ENCODE results near the gene SAMD9. TPM values are rescaled to one million over a fixed set of nuclear protein-coding genes. Genes with fewer than 3 reads are reported as not detected.
"Not testable (repeated sequence)": the region's sequence is repeated elsewhere in the genome, so short reads cannot be mapped to it uniquely, and the experiment has no call there.

The SAMD9 gene
- total RNA-seq, 4 donors from 2014 or later: 2.6 to 25.6 (median 14.3) TPM

- in situ Hi-C loops (cut with MboI; ENCODE audit: low pct_ligation_motif_present in 1 of 4, low pct_unique_long_range_greater_than_20kb in 1 of 4, low sequenced_read_pairs in 3 of 4): no loop called here
- peaks cover 0 to 52% (median 19%) of the 10 kb centered on the region in 4 donors for H3K36me3 ChIP-seq
Observed at GRCh38 chr7:93108003-93108402, 9.8 kb downstream of the SAMD9 start.

GRCh38 chr7:93097388-93097787 is 20.4 kb downstream of the SAMD9 start:
- Histone ChIP-seq H3K36me3 (peaks cover 0 to 3% (median 0%) of the 10 kb centered on the region in 4 donors), H3K27ac (no peak overlapping the region), H3K4me1 (no peaks in the 10 kb centered on the region), H3K27me3 (no peaks in the 10 kb centered on the region), H3K4me3 (no peak overlapping the region), H3K9me3 (peaks cover 21 to 28% of the 10 kb centered on the region in 2 donors)
- intact Hi-C loops (cut with DNase I; ENCODE audit: low total_unique reads) (no loop called here), in situ Hi-C loops (cut with MboI; ENCODE audit: low pct_ligation_motif_present in 1 of 4, low pct_unique_long_range_greater_than_20kb in 1 of 4, low sequenced_read_pairs in 3 of 4) (no loop called here)
- 56% methylated on average over 2 of the region's 2 CpGs; no CpG with 5 or more reads in 1 of the 2 donors for WGBS, 2 donors (ENCODE audit: low coverage in 1 of 2)
- TF ChIP-seq POLR2AphosphoS5 (IDR thresholded peaks at IDR 0.05) (no peak), EP300 (IDR thresholded peaks at IDR 0.05; ENCODE audit: low read depth) (no peak), POLR2A (IDR thresholded peaks at IDR 0.05) (no peak)
- TF ChIP-seq, protein P1, sequence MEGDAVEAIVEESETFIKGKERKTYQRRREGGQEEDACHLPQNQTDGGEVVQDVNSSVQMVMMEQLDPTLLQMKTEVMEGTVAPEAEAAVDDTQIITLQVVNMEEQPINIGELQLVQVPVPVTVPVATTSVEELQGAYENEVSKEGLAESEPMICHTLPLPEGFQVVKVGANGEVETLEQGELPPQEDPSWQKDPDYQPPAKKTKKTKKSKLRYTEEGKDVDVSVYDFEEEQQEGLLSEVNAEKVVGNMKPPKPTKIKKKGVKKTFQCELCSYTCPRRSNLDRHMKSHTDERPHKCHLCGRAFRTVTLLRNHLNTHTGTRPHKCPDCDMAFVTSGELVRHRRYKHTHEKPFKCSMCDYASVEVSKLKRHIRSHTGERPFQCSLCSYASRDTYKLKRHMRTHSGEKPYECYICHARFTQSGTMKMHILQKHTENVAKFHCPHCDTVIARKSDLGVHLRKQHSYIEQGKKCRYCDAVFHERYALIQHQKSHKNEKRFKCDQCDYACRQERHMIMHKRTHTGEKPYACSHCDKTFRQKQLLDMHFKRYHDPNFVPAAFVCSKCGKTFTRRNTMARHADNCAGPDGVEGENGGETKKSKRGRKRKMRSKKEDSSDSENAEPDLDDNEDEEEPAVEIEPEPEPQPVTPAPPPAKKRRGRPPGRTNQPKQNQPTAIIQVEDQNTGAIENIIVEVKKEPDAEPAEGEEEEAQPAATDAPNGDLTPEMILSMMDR (IDR thresholded peaks at IDR 0.05): no peak
- DNase-seq: no peak

More at GRCh38 chr7:93108003-93108402, 9.8 kb downstream of the SAMD9 start:
- TF ChIP-seq POLR2A (IDR thresholded peaks at IDR 0.05): no peak
- TF ChIP-seq, protein P1 (IDR thresholded peaks at IDR 0.05): no peak
- no peak for TF ChIP-seq POLR2AphosphoS5 (IDR thresholded peaks at IDR 0.05)
- no peak for TF ChIP-seq EP300 (IDR thresholded peaks at IDR 0.05; ENCODE audit: low read depth)
- intact Hi-C loops (cut with DNase I; ENCODE audit: low total_unique reads): no loop called here
- 86 to 98% methylated on average over 6 to 13 of the region's 13 CpGs for WGBS, 2 donors (ENCODE audit: low coverage in 1 of 2)
- no peaks in the 10 kb centered on the region for H3K27me3 ChIP-seq
- H3K27ac ChIP-seq: no peak overlapping the region
- no peak overlapping the region for H3K4me3 ChIP-seq
- DNase-seq: no peak
- H3K4me1 ChIP-seq: no peaks in the 10 kb centered on the region
- H3K9me3 ChIP-seq: peaks cover 57 to 61% of the 10 kb centered on the region in 2 donors

DNA sequence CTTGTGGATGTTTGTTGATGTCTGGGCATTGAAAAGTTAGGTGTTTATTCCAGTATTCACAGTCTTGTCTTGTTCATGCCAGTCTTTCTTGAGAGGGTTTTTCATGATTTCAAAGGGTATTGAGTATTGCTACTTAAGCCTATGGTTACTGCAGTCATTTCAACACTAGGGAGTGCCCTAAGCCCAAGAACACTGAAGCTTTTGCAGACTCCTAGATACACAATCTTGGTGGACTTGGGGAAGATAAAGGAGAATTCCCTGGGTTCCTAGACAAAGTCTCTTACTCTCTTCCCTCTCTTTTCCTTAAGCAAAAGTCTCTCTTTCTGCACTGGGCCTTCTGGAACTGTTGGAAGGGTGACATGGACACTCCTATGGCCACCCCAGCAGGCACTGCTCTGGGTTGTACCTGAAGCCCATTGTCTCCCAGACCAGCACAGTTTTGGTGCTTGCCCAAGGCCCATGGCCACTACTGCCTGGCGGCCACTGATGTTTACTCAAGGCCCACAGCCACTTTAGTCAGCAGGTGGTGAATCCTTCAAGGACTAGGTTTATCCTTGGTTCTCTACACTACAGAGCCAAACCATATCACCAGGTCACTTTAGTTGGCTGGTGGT is 24.9 kb downstream of the SAMD9 start:
- H3K27ac ChIP-seq: no peak overlapping the region
- no peak for DNase-seq
- no peaks in the 10 kb centered on the region for H3K4me1 ChIP-seq
- no peaks in the 10 kb centered on the region for H3K27me3 ChIP-seq
- H3K9me3 ChIP-seq: no peaks in the 10 kb centered on the region
- no peak overlapping the region for H3K4me3 ChIP-seq
- in situ Hi-C loops (cut with MboI; ENCODE audit: low pct_ligation_motif_present in 1 of 4, low pct_unique_long_range_greater_than_20kb in 1 of 4, low sequenced_read_pairs in 3 of 4) (no loop called here), intact Hi-C loops (cut with DNase I; ENCODE audit: low total_unique reads) (no loop called here)
- TF ChIP-seq POLR2A (IDR thresholded peaks at IDR 0.05): no peak
- TF ChIP-seq EP300 (IDR thresholded peaks at IDR 0.05; ENCODE audit: low read depth): no peak
- TF ChIP-seq POLR2AphosphoS5 (IDR thresholded peaks at IDR 0.05): no peak
- TF ChIP-seq, protein P1 (IDR thresholded peaks at IDR 0.05): peak in 3 of 5 experiments; percentile 22 to 26 (median 25)
- WGBS, 2 donors (ENCODE audit: low coverage in 1 of 2): 79 to 100% methylated on average over 1 of the region's 1 CpG
- H3K36me3 ChIP-seq: no peaks in the 10 kb centered on the region

GRCh38 chr7:93073357-93073756 is 44.4 kb downstream of the SAMD9 start:
- 97% methylated on average over 9 of the region's 9 CpGs; no CpG with 5 or more reads in 1 of the 2 donors for WGBS, 2 donors (ENCODE audit: low coverage in 1 of 2)
- in situ Hi-C loops (cut with MboI; ENCODE audit: low pct_ligation_motif_present in 1 of 4, low pct_unique_long_range_greater_than_20kb in 1 of 4, low sequenced_read_pairs in 3 of 4): loop anchor here in 1 of 4 donors (25.0 kb wide), 1 partner anchor 461 kb away; no protein-coding TSS in a partner anchor

More at GRCh38 chr7:93073357-93073756, 44.4 kb downstream of the SAMD9 start:
- intact Hi-C loops (cut with DNase I; ENCODE audit: low total_unique reads); H3K36me3 ChIP-seq; H3K4me3 ChIP-seq; H3K27ac ChIP-seq; DNase-seq; H3K27me3 ChIP-seq; H3K9me3 ChIP-seq; H3K4me1 ChIP-seq: not testable (repeated sequence)

Data from transverse colon (tissue), 4 donors.